Right lobe of liver (tissue), 6 donors: ENCODE results near the gene PDCL3. TPM values are rescaled to one million over a fixed set of nuclear protein-coding genes. Genes with fewer than 3 reads are reported as not detected.
A peak's percentile ranks its signal among the peaks of the same experiment; 100 is the strongest.

ENCODE experiments used
- ATAC-seq, 4 donors: fragments of 200-7000 bp; cut with Tn5 transposase; one replicate each; pipeline ENCODE4 v1.9.1; 2020; ENCODE audit warnings: mild to moderate bottlenecking in 4 of 4, moderate library complexity in 4 of 4
- DNase-seq, 3 donors: peaks; one replicate each; pipeline ENCODE4 v3.0.0-alpha.2; 2020
- H3K27ac ChIP-seq, 3 donors: fragments of 200-600 bp; one replicate each; pipeline ENCODE4 v1.8.0; 2022
- H3K27me3 ChIP-seq, 2 donors: fragments of 200-600 bp; one replicate each; pipeline ENCODE4 v1.8.0; 2022
- H3K36me3 ChIP-seq, 4 donors: fragments of 200-600 bp; sonication (generic) in 1 of 4; one replicate each; pipeline versions ENCODE4 v1.5.1 to v1.8.0; 2017 to 2022; ENCODE audit warnings: control low read depth in 1 of 4
- H3K4me1 ChIP-seq, 4 donors: fragments of 200-600 bp; sonication (generic) in 1 of 4; one replicate each; pipeline versions ENCODE4 v1.5.1 to v1.8.0; 2017 to 2022; ENCODE audit warnings: control low read depth in 1 of 4
- H3K4me3 ChIP-seq, 3 donors: fragments of 200-600 bp; one replicate each; pipeline ENCODE4 v1.8.0; 2022
- H3K9me3 ChIP-seq, 4 donors: fragments of 200-600 bp; sonication (generic) in 1 of 4; one replicate each; pipeline versions ENCODE4 v1.5.1 to v1.8.0; 2017 to 2022; ENCODE audit warnings: control low read depth in 1 of 4
- POLR2A ChIP-seq: fragments of 450-650 bp; IDR thresholded peaks from one replicate; pipeline ENCODE4 v1.6.1; 2017; ENCODE audit warnings: antibody characterized with exemption, mild to moderate bottlenecking
- WGBS: methylation state at CpG from one replicate; pipeline ENCODE4 v1.1.6; 2018; ENCODE audit warnings: low coverage, low lambda C conversion rate; ENCODE audit not compliant: insufficient coverage; ENCODE audit errors: missing lambda C conversion rate; 5-methylcytosine and 5-hydroxymethylcytosine counted together
- intact Hi-C, 2 donors: fragments of 100-400 bp; cut with DNase I; formaldehyde crosslinking; loops; one replicate each; pipeline versions ENCODE4 v1.11.2 to v1.14.1; 2022
- total RNA-seq, 6 experiments: library from RNA; depleted of rRNA in 2 of 6; stranded (reverse); fragments of >200 nt in 2 of 6; fragmentation: NEBNext Ultra II Directional in 3 of 6; extraction: Animal tissue kit (Norgen Biotek cat#: 25700) in 3 of 6; gene quantifications; one replicate each; pipeline versions ENCODE4 v1.1.0 to v1.2.4, GENCODE V29; 2016 to 2023
- TF ChIP-seq, protein P1 (sequence below), 4 donors: fragments of 200-600 bp in 3 of 4; fragments of 450-650 bp in 1 of 4; IDR thresholded peaks; one replicate each; pipeline versions ENCODE4 v1.5.1 to v1.8.0; 2016 to 2022; ENCODE audit warnings: antibody characterized with exemption in 4 of 4, mild to moderate bottlenecking in 2 of 4
- donor health status: DM: no; HTN: yes; CAD: no.
- donor health status: DM: no; HTN: no; CAD: no.
- donor health status: DM: no; HTN: no; CAD: no.
- donor health status: DM: no; HTN: yes; CAD: no.
- donor health status: DM: no; HTN: yes; CAD: no.

PDCL3 gene
- total RNA-seq, 6 experiments from 2014 or later = 5.2 to 8.4 (median 7.0) TPM

DNA sequence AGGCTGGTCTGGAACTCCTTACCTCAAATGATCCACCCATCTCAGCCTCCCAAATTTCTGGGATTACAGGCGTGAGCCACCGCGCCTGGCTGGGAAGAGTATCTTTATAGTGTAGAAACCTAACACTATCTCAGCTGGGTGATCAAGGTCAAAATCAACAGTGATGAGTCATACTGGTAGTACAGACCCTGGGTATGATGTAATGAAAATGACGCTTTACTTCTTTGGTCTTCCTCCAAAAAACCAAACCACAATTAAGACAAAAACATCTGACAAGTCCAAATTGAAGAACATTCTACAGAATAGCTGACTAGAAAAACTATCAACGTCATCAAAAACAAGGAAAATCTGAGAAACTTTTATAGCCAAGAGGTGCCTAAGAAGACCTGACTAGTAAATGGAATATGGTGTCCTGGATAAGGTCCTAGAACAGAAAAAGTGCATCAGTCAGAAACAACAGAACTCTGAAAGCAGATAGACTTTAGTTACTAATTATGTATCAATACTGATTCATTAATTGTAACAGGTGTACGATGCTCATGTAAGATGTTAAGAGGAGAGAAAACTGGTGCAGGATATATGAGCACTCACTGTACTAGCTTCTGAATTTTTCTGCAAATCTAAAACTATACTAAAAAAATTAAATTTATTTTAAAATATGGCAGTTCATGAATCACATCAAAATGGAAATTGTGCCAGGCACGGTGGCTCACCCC lies 25.4 kb downstream of the PDCL3 start:
- TF ChIP-seq POLR2A = no peak
- TF ChIP-seq, protein P1, sequence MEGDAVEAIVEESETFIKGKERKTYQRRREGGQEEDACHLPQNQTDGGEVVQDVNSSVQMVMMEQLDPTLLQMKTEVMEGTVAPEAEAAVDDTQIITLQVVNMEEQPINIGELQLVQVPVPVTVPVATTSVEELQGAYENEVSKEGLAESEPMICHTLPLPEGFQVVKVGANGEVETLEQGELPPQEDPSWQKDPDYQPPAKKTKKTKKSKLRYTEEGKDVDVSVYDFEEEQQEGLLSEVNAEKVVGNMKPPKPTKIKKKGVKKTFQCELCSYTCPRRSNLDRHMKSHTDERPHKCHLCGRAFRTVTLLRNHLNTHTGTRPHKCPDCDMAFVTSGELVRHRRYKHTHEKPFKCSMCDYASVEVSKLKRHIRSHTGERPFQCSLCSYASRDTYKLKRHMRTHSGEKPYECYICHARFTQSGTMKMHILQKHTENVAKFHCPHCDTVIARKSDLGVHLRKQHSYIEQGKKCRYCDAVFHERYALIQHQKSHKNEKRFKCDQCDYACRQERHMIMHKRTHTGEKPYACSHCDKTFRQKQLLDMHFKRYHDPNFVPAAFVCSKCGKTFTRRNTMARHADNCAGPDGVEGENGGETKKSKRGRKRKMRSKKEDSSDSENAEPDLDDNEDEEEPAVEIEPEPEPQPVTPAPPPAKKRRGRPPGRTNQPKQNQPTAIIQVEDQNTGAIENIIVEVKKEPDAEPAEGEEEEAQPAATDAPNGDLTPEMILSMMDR (IDR thresholded peaks at IDR 0.05) = no peak
- WGBS = 61% methylated on average over 7 of the region's 7 CpGs
- Histone ChIP-seq H3K4me3 (no peak overlapping the region), H3K4me1 (no peaks in the 10 kb centered on the region), H3K27me3 (no peaks in the 10 kb centered on the region), H3K27ac (no peak overlapping the region), H3K36me3 (no peaks in the 10 kb centered on the region), H3K9me3 (no peaks in the 10 kb centered on the region)
- peak in 1 of 3 donors; percentile 17 for DNase-seq
- ATAC-seq = peak in 3 of 4 donors; percentile 32 to 79 (median 50)
- intact Hi-C loops = no loop called here

DNA sequence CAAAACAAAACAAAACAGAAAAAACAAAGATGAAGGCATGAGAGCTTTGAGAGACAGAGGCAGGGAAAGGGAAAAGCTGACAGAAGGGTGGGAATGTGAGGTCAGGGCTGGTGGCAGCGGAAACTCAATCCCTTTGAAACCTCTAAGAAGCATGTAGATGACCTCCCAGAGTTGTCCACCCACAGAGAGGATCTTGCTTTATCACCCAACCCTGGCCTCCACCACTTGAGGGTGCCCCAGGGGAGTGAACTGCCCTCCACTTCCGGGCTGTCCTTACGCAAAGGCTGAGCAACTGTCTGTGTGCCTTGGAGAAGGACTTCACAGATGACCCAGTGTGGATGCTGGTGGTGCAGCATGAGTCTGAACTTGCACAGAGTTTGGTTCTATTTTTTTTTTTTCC lies 26.7 kb downstream of the PDCL3 start:
- TF ChIP-seq, protein P1 (IDR thresholded peaks at IDR 0.05) = no peak
- no peaks in the 10 kb centered on the region for H3K27me3 ChIP-seq
- WGBS = 82% methylated on average over 3 of the region's 3 CpGs
- H3K4me3 ChIP-seq = no peak overlapping the region
- DNase-seq (peak in 1 of 3 donors; percentile 10), ATAC-seq (peak in 1 of 4 donors; percentile 11)
- intact Hi-C loops = no loop called here
- no peaks in the 10 kb centered on the region for H3K4me1 ChIP-seq
- H3K9me3 ChIP-seq = no peaks in the 10 kb centered on the region
- H3K36me3 ChIP-seq = no peaks in the 10 kb centered on the region
- H3K27ac ChIP-seq = no peak overlapping the region

DNA sequence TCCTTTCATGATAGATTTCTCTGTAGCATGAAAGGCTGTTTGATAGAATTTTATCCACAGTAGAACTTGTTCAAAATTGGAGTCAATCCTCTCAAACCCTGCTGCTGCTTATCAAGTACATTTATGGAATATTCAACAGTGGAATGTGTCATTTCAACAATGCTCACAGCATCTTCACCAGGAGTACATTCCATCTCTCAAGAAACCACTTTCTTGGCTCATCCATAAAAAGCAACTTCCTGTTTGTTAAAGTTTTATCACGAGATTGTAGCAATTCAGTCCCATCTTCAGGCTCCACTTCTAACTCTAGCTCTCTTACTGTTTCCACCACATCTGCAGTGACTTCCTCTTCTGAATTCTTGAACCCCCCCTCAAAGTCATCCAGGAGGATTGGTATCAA lies 29.4 kb downstream of the PDCL3 start:
- Histone ChIP-seq H3K4me3 (no peak overlapping the region), H3K9me3 (no peaks in the 10 kb centered on the region), H3K27ac (no peak overlapping the region), H3K36me3 (no peaks in the 10 kb centered on the region), H3K4me1 (no peaks in the 10 kb centered on the region), H3K27me3 (no peaks in the 10 kb centered on the region)
- no peak for ATAC-seq
- intact Hi-C loops = no loop called here
- WGBS = 15% methylated on average over 1 of the region's 1 CpG
- no peak for DNase-seq
- TF ChIP-seq, protein P1 (IDR thresholded peaks at IDR 0.05) = no peak
- TF ChIP-seq POLR2A = no peak

DNA sequence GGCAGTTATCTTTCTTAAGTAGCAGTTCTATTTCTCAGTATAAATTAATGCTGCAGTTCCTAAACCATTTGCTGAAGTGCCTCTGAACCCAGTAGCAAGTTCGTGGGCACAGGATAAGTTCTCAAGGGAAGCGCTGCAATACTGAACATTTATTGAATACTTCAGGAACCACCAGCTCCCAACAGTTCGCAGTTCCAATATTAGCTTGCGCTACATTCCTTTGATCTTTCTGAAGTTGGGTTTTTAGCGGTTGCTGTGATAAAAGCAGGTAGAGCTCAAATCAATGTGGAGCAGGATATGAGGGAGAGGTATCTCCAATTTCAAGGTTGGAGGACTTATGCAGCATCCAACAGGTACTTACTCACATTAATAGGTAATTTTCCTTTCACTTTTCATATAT lies 33.7 kb downstream of the PDCL3 start:
- intact Hi-C loops = no loop called here
- Histone ChIP-seq H3K9me3 (no peaks in the 10 kb centered on the region), H3K36me3 (no peaks in the 10 kb centered on the region), H3K4me1 (no peaks in the 10 kb centered on the region), H3K27me3 (no peaks in the 10 kb centered on the region), H3K27ac (no peak overlapping the region), H3K4me3 (no peak overlapping the region)
- DNase-seq = no peak
- TF ChIP-seq, protein P1 (IDR thresholded peaks at IDR 0.05) = no peak
- TF ChIP-seq POLR2A = no peak
- no peak for ATAC-seq
- WGBS = 77% methylated on average over 5 of the region's 5 CpGs
